Measurements from ENCODE around the gene DNAJB14. TPM values are rescaled to one million over a fixed set of nuclear protein-coding genes. Genes with fewer than 3 reads are reported as not detected.

DNAJB14 gene
- total RNA-seq, 1 experiment from 2014 or later: 41.0 TPM

DNA sequence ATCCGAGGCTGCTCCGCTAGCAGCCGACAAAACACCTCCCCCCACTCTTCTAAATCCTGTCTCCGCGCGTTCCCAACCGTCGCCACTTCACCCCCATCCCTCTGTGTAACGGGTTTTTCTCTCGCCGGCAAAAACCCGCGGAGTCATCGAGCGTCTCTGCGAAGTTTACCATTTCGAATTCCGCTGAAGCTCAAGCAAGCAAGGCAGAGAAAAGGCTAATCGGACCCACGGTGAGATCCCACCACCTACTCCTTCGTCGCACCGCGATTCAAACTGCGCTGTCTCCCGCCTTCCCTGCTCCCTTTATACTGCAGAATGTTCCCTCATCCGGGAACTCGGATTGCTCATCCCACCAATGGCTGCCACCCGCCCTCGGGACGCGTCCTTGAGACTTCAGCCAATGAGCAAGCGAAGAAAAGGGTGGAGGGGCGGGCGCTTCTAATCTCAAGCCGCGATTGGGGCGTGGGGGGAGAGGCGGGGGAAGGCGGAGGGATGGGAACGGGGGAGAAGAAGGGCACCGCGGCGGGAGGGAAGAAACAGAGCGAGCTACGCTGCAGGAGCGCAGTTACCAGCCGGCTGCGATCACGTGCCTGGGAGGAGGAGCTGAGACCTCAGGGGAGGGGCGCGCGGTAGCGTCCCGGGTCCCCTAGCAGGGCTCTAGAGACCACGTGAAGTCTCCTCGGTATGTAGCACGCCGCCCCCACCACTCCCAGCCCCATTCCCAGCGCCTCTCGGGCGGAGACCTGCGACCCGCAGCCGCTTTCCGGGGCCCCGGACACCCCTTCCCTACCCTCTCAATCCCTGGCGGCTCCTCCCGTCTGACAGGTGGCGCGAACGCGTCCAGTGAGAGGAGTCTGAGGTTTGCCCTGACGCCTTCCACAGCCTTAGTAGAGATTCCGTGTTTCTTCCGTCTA lies 3.8 kb upstream of the DNAJB14 start, which contains the start of gene H2AZ1:
Gene H2AZ1 (minus strand): TSS at position 277 of the 914 bp plus-strand sequence. CDS start 105 bp downstream, at position 172.
- no peaks in the 10 kb centered on the region for H4K20me1 ChIP-seq (ENCODE audit: control insufficient read depth, insufficient read depth, insufficient read length)
- no peaks in the 10 kb centered on the region for H3K79me1 ChIP-seq (ENCODE audit: insufficient read depth, low read depth, low read length, poor library complexity, severe bottlenecking)
- Mint-ChIP-seq H3K36me3 (ENCODE audit: insufficient read depth in 1 of 3, low read depth in 3 of 3) (peaks cover 0 to 9% (median 0%) of the 10 kb centered on the region in 3 experiments; a peak in 3 of 7 replicates), H3K9me3 (peaks cover 0 to 2% of the 10 kb centered on the region in 2 experiments; a peak in 1 of 5 replicates), H3K27ac (no peak within 1 kb of the TSS), H3K4me3 (no peak within 1 kb of the TSS), H3K4me1 (peaks cover 10 to 22% of the 10 kb centered on the region in 2 experiments), H3K27me3 (ENCODE audit: low read depth) (peaks cover 2% of the 10 kb centered on the region; the same call in 1 of the 2 replicates)
- H3K9me3 ChIP-seq (ENCODE audit: control insufficient read depth, low read depth, low read length): no peaks in the 10 kb centered on the region
- peak within 1 kb of the TSS; percentile 75 for H3K27ac ChIP-seq (ENCODE audit: insufficient read length, low read depth, low read length)
- no peak within 1 kb of the TSS for H2BK12ac ChIP-seq (ENCODE audit: insufficient read length, low read depth, low read length)
- no peaks in the 10 kb centered on the region for H3K4me1 ChIP-seq (ENCODE audit: insufficient read depth, low read length)
- H3K18ac ChIP-seq (ENCODE audit: insufficient read length, low read depth, low read length): peak within 1 kb of the TSS; percentile 99
- no peak within 1 kb of the TSS for H4K91ac ChIP-seq (ENCODE audit: insufficient read length, low read depth, low read length)
- no peak within 1 kb of the TSS for H3T11ph ChIP-seq (ENCODE audit: low read length)
- H3K23me2 ChIP-seq (ENCODE audit: insufficient read length, low read depth, low read length, poor library complexity, severe bottlenecking): peaks cover 7% of the 10 kb centered on the region
- WGBS (ENCODE audit: extremely low coverage, insufficient read length, low lambda C conversion rate): no CpG with 5 or more reads among the region's 76 CpGs
- H2BK5ac ChIP-seq (ENCODE audit: insufficient read length, low read length): peak within 1 kb of the TSS; percentile 94
- no peaks in the 10 kb centered on the region; the same call in 1 of the 2 replicates for H3K79me2 ChIP-seq (ENCODE audit: insufficient read depth, low read length)
- peak within 1 kb of the TSS; percentile 99 for H3K14ac ChIP-seq (ENCODE audit: insufficient read depth, low read length)
- TF ChIP-seq, protein P1, sequence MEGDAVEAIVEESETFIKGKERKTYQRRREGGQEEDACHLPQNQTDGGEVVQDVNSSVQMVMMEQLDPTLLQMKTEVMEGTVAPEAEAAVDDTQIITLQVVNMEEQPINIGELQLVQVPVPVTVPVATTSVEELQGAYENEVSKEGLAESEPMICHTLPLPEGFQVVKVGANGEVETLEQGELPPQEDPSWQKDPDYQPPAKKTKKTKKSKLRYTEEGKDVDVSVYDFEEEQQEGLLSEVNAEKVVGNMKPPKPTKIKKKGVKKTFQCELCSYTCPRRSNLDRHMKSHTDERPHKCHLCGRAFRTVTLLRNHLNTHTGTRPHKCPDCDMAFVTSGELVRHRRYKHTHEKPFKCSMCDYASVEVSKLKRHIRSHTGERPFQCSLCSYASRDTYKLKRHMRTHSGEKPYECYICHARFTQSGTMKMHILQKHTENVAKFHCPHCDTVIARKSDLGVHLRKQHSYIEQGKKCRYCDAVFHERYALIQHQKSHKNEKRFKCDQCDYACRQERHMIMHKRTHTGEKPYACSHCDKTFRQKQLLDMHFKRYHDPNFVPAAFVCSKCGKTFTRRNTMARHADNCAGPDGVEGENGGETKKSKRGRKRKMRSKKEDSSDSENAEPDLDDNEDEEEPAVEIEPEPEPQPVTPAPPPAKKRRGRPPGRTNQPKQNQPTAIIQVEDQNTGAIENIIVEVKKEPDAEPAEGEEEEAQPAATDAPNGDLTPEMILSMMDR (conservative IDR thresholded peaks at IDR 0.05): no peak
- no peak within 1 kb of the TSS for H2BK15ac ChIP-seq (ENCODE audit: low read depth, low read length)
- DNase-seq: peak; percentile 99
- peak within 1 kb of the TSS; percentile 29 for H4K5ac ChIP-seq (ENCODE audit: insufficient read length, low read depth, low read length)
- no peak within 1 kb of the TSS for H2BK20ac ChIP-seq (ENCODE audit: low read depth, low read length, poor library complexity, severe bottlenecking)
- H3K9ac ChIP-seq (ENCODE audit: extremely low read depth, insufficient read length, low read length): peak within 1 kb of the TSS; percentile 99
- no peak within 1 kb of the TSS for H2AFZ ChIP-seq (ENCODE audit: low read length)
- H3K4me2 ChIP-seq (ENCODE audit: insufficient read depth, insufficient read length, low read length): peak within 1 kb of the TSS; percentile 74
- no peaks in the 10 kb centered on the region for H3K27me3 ChIP-seq (ENCODE audit: insufficient read depth, low read length)
- no peak within 1 kb of the TSS; the same call in 1 of the 2 replicates for H3K4ac ChIP-seq (ENCODE audit: low read depth, low read length)
- peak within 1 kb of the TSS; percentile 93 for H2BK120ac ChIP-seq (ENCODE audit: low read depth, low read length, poor library complexity, severe bottlenecking)
- H3K56ac ChIP-seq (ENCODE audit: insufficient read length, low read depth, low read length): peak within 1 kb of the TSS; percentile 83
- no peak within 1 kb of the TSS for H3K23ac ChIP-seq (ENCODE audit: insufficient read length, low read depth, low read length)
- H4K8ac ChIP-seq (replicated peaks; ENCODE audit: insufficient read length, low read depth, low read length): no peak within 1 kb of the TSS
- H2AK5ac ChIP-seq (ENCODE audit: insufficient read length, low read length): no peak within 1 kb of the TSS
